Right lobe of liver (tissue), 6 donors: ENCODE data around the gene RGPD8. TPM values are rescaled to one million over a fixed set of nuclear protein-coding genes. Genes with fewer than 3 reads are reported as not detected.

Experiments used
- ATAC-seq, 4 donors: fragments of 200-7000 bp; cut with Tn5 transposase; one replicate each; pipeline ENCODE4 v1.9.1; 2020; ENCODE audit warnings: mild to moderate bottlenecking in 4 of 4, moderate library complexity in 4 of 4
- DNase-seq, 3 donors: peaks; one replicate each; pipeline ENCODE4 v3.0.0-alpha.2; 2020
- H3K27ac ChIP-seq, 3 donors: fragments of 200-600 bp; one replicate each; pipeline ENCODE4 v1.8.0; 2022
- H3K27me3 ChIP-seq, 2 donors: fragments of 200-600 bp; one replicate each; pipeline ENCODE4 v1.8.0; 2022
- H3K36me3 ChIP-seq, 4 donors: fragments of 200-600 bp; sonication (generic) in 1 of 4; one replicate each; pipeline versions ENCODE4 v1.5.1 to v1.8.0; 2017 to 2022; ENCODE audit warnings: control low read depth in 1 of 4
- H3K4me1 ChIP-seq, 4 donors: fragments of 200-600 bp; sonication (generic) in 1 of 4; one replicate each; pipeline versions ENCODE4 v1.5.1 to v1.8.0; 2017 to 2022; ENCODE audit warnings: control low read depth in 1 of 4
- H3K4me3 ChIP-seq, 3 donors: fragments of 200-600 bp; one replicate each; pipeline ENCODE4 v1.8.0; 2022
- H3K9me3 ChIP-seq, 4 donors: fragments of 200-600 bp; sonication (generic) in 1 of 4; one replicate each; pipeline versions ENCODE4 v1.5.1 to v1.8.0; 2017 to 2022; ENCODE audit warnings: control low read depth in 1 of 4
- CTCF ChIP-seq, 4 donors: fragments of 200-600 bp in 3 of 4; fragments of 450-650 bp in 1 of 4; IDR thresholded peaks; one replicate each; pipeline versions ENCODE4 v1.5.1 to v1.8.0; 2016 to 2022; ENCODE audit warnings: antibody characterized with exemption in 4 of 4, mild to moderate bottlenecking in 2 of 4
- POLR2A ChIP-seq: fragments of 450-650 bp; IDR thresholded peaks from one replicate; pipeline ENCODE4 v1.6.1; 2017; ENCODE audit warnings: antibody characterized with exemption, mild to moderate bottlenecking
- WGBS: methylation state at CpG from one replicate; pipeline ENCODE4 v1.1.6; 2018; ENCODE audit warnings: low coverage, low lambda C conversion rate; ENCODE audit not compliant: insufficient coverage; ENCODE audit errors: missing lambda C conversion rate; 5-methylcytosine and 5-hydroxymethylcytosine counted together
- intact Hi-C, 2 donors: fragments of 100-400 bp; cut with DNase I; formaldehyde crosslinking; loops; one replicate each; pipeline versions ENCODE4 v1.11.2 to v1.14.1; 2022
- total RNA-seq, 6 experiments: library from RNA; depleted of rRNA in 2 of 6; stranded (reverse); fragments of >200 nt in 2 of 6; fragmentation: NEBNext Ultra II Directional in 3 of 6; extraction: Animal tissue kit (Norgen Biotek cat#: 25700) in 3 of 6; gene quantifications; one replicate each; pipeline versions ENCODE4 v1.1.0 to v1.2.4, GENCODE V29; 2016 to 2023
- donor health status: DM: no; HTN: yes; CAD: no.
- donor health status: DM: no; HTN: no; CAD: no.
- donor health status: DM: no; HTN: no; CAD: no.
- donor health status: DM: no; HTN: yes; CAD: no.
- donor health status: DM: no; HTN: yes; CAD: no.

RGPD8 gene
- total RNA-seq, 6 experiments from 2014 or later = 5.1 to 9.3 (median 7.0) TPM

DNA sequence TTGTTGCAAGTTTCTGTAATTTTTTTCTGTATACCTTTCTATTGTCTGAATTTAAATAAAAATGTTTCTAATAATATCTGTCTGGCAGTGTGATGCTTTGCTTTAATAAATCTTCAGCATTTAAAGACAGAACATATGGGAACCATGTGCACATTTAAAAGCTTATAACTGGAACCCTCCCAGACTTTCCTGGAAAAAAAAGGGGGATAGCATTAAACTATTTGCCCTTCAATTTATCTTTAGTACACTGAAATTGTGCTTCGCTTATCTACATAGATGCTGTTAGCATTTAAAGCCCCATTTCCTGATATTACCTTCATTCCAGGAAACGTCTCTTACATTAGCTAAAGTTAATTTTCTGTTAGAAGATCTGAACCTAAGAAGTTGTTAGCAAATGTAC lies 93.5 kb downstream of the RGPD8 start:
- Histone ChIP-seq H3K36me3 (no peaks in the 10 kb centered on the region), H3K27me3 (no peaks in the 10 kb centered on the region), H3K27ac (no peak overlapping the region), H3K9me3 (no peaks in the 10 kb centered on the region), H3K4me3 (no peak overlapping the region), H3K4me1 (no peaks in the 10 kb centered on the region)
- TF ChIP-seq POLR2A (no peak), CTCF (IDR thresholded peaks at IDR 0.05) (no peak)
- DNase-seq = no peak
- intact Hi-C loops = no loop called here
- WGBS = 80% methylated on average over 2 of the region's 2 CpGs
- no peak for ATAC-seq

GRCh38 chr2:112335600-112335999 lies 97.8 kb downstream of the RGPD8 start:
- TF ChIP-seq POLR2A = no peak
- TF ChIP-seq CTCF (IDR thresholded peaks at IDR 0.05) = no peak
- 59% methylated on average over 1 of the region's 1 CpG for WGBS
- no peak for ATAC-seq

GRCh38 chr2:112332123-112332696 lies 101.2 kb downstream of the RGPD8 start:
- WGBS = 32% methylated on average over 3 of the region's 5 CpGs
- DNase-seq (no peak), ATAC-seq (peak; percentile 25 to 67 (median 56))
- intact Hi-C loops = no loop called here
- Histone ChIP-seq H3K36me3 (no peaks in the 10 kb centered on the region), H3K27me3 (no peaks in the 10 kb centered on the region), H3K9me3 (no peaks in the 10 kb centered on the region), H3K4me1 (peaks cover 0 to 9% (median 0%) of the 10 kb centered on the region in 4 donors), H3K4me3 (no peak overlapping the region), H3K27ac (peak overlapping the region in 2 of 3 donors; percentile 1 to 20)
- TF ChIP-seq POLR2A (no peak), CTCF (IDR thresholded peaks at IDR 0.05) (no peak)

More at GRCh38 chr2:112335600-112335999, 97.8 kb downstream of the RGPD8 start:
- no peak overlapping the region for H3K4me3 ChIP-seq
- intact Hi-C loops = no loop called here
- peaks cover 0 to 9% (median 0%) of the 10 kb centered on the region in 4 donors for H3K4me1 ChIP-seq
- no peak overlapping the region for H3K27ac ChIP-seq
- no peaks in the 10 kb centered on the region for H3K27me3 ChIP-seq
- no peaks in the 10 kb centered on the region for H3K36me3 ChIP-seq
- no peak for DNase-seq
- H3K9me3 ChIP-seq = no peaks in the 10 kb centered on the region

DNA sequence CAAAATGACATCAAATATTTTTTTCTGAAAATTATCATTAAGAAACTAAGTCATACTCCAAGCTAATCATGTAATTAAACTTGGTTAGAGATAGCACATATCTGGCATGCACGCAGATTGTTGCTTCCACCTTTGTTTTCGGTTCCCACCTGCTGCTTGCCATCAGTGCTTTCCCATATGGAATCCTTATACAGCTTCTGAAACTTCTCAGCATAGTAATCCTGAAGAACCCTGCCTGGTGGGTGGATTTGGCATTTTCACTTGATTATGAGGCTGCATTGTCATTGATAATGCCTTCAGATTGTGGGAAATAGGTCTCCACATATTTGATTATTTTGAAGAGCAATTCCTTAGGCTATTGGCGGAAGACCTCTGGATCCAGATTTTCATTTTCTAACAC lies 110.5 kb downstream of the RGPD8 start:
- ATAC-seq (no peak), DNase-seq (no peak)
- Histone ChIP-seq H3K4me3 (no peak overlapping the region), H3K36me3 (peaks cover 0 to 6% (median 0%) of the 10 kb centered on the region in 4 donors), H3K27ac (no peak overlapping the region), H3K27me3 (no peaks in the 10 kb centered on the region), H3K9me3 (no peaks in the 10 kb centered on the region), H3K4me1 (peaks cover 0 to 14% (median 0%) of the 10 kb centered on the region in 4 donors)
- intact Hi-C loops = no loop called here
- 100% methylated on average over 3 of the region's 3 CpGs for WGBS
- no peak for TF ChIP-seq POLR2A
- no peak for TF ChIP-seq CTCF (IDR thresholded peaks at IDR 0.05)
